K562 (cell line): Measurements from ENCODE around the gene ZNF646. TPM values are rescaled to one million over a fixed set of nuclear protein-coding genes. Genes with fewer than 3 reads are reported as not detected.

Source experiments
- ATAC-seq: fragments of 200-7000 bp; cut with Tn5 transposase; 3 replicates; pipeline ENCODE4 v1.9.1; 2020; ENCODE audit warnings: moderate library complexity
- BruUV-seq: library from RNA; stranded (reverse); fragments of 400-500 nt; replicated peaks from 2 replicates; lab custom pipeline; 2021; lab: Mats Ljungman, UMichigan
- CTCF ChIA-PET: fragments of 300-600 bp; formaldehyde crosslinking; extraction: SDS; loops from one replicate; lab custom pipeline; 2021; ENCODE audit warnings: low intra/inter-chr PET ratio; lab: Yijun Ruan, JAX
- POLR2A ChIA-PET: fragments of 300-600, 350-650 bp; sonication (Branson Sonifier 250); formaldehyde crosslinking; extraction: SDS; loops from one replicate; lab custom pipeline; 2021; ENCODE audit warnings: antibody characterized with exemption, inconsistent platforms; lab: Yijun Ruan, JAX
- DNase-seq, 4 experiments: peaks; one replicate each; pipeline versions ENCODE4 v3.0.0 to v3.0.0-alpha.2; 2011 to 2018; ENCODE audit warnings: low spot score in 3 of 4, mixed read lengths in 3 of 4; ENCODE audit errors: extremely low read depth in 1 of 4
- FAIRE-seq: peaks from 2 replicates; lab custom pipeline; 2011; peaks lifted over from hg19 to GRCh38; lab: Jason Lieb, UNC
- H2AFZ ChIP-seq: 2 replicates; pipeline ENCODE4 v1.6.0; 2011; ENCODE audit warnings: low read depth, low read length, control low read depth, inconsistent platforms
- H3K27ac ChIP-seq: fragments of 200-600 bp; 3 replicates; pipeline ENCODE4 v1.8.0; 2011; ENCODE audit warnings: low read depth, mild to moderate bottlenecking, control low read depth, inconsistent platforms, low read length, moderate library complexity, mixed read lengths; ENCODE audit errors: extremely low read depth
- H3K27me3 ChIP-seq, 2 experiments: fragments of 300-600 bp in 1 of 2; 2 replicates in 1 of 2; 3 replicates in 1 of 2; pipeline versions ENCODE4 v1.6.0 to v1.8.0; 2011; ENCODE audit warnings: inconsistent platforms in 2 of 2, low read length in 2 of 2, mild to moderate bottlenecking in 1 of 2, mixed read lengths in 1 of 2, moderate library complexity in 1 of 2; ENCODE audit not compliant: control insufficient read depth in 2 of 2, insufficient read depth in 2 of 2
- H3K36me3 ChIP-seq: fragments of 300-600 bp; 3 replicates; pipeline ENCODE4 v1.8.0; 2011; ENCODE audit warnings: mild to moderate bottlenecking, low read length, inconsistent platforms; ENCODE audit not compliant: control insufficient read depth, insufficient read depth
- H3K4me1 ChIP-seq, 2 experiments: fragments of 200-600 bp in 1 of 2; replicated peaks in 1 of 2; 2 replicates in 1 of 2; 3 replicates in 1 of 2; pipeline versions ENCODE4 v1.5.1 to v1.8.0; 2011; ENCODE audit warnings: inconsistent platforms in 2 of 2, low read length in 2 of 2, mild to moderate bottlenecking in 1 of 2, mixed read lengths in 1 of 2, moderate library complexity in 1 of 2; ENCODE audit not compliant: control insufficient read depth in 2 of 2, insufficient read depth in 2 of 2
- H3K4me2 ChIP-seq: 2 replicates; pipeline ENCODE4 v1.6.1; 2011; ENCODE audit warnings: low read length, control low read depth, inconsistent platforms, mixed read lengths; ENCODE audit not compliant: insufficient read depth
- H3K4me3 ChIP-seq: fragments of 200-600 bp; sonication (generic), shearing (Covaris generic); 2 replicates; pipeline ENCODE4 v1.5.1; 2016; ENCODE audit warnings: control low read depth, inconsistent platforms
- H3K79me2 ChIP-seq: fragments of 200-600 bp; 3 replicates; pipeline ENCODE4 v1.8.0; 2011; ENCODE audit warnings: low read length, inconsistent platforms; ENCODE audit not compliant: control insufficient read depth, insufficient read depth
- H3K9ac ChIP-seq, 2 experiments: 2 replicates each; pipeline versions ENCODE4 v1.6.0 to v1.6.1; 2011; ENCODE audit warnings: low read depth in 2 of 2, low read length in 2 of 2, control low read depth in 1 of 2, inconsistent platforms in 1 of 2, mild to moderate bottlenecking in 1 of 2, mixed read lengths in 1 of 2; ENCODE audit not compliant: insufficient read depth in 1 of 2
- H3K9me1 ChIP-seq: one replicate; pipeline ENCODE4 v1.6.0; 2011; ENCODE audit warnings: inconsistent platforms, mild to moderate bottlenecking, low read length, moderate library complexity; ENCODE audit not compliant: control insufficient read depth, insufficient read depth
- H3K9me3 ChIP-seq: replicated peaks from 2 replicates; pipeline ENCODE4 v1.5.1; 2011; ENCODE audit warnings: low read depth, low read length, inconsistent platforms; ENCODE audit not compliant: control insufficient read depth, insufficient read depth
- H4K20me1 ChIP-seq: replicated peaks from 2 replicates; pipeline ENCODE4 v1.6.1; 2011; ENCODE audit warnings: low read length, inconsistent platforms, mixed read lengths; ENCODE audit not compliant: control insufficient read depth, insufficient read depth
- RFX1 ChIP-seq: fragments of 450-650 bp; IDR thresholded peaks from 2 replicates; pipeline ENCODE4 v1.6.1; 2016; ENCODE audit warnings: mild to moderate bottlenecking, moderate library complexity
- WGBS: fragments of 100-300 bp; shearing (Covaris generic); methylation state at CpG from one replicate; pipeline ENCODE4 v1.1.6; 2016; ENCODE audit warnings: low coverage, mixed read lengths; ENCODE audit not compliant: insufficient coverage; ENCODE audit errors: missing lambda C conversion rate; 5-methylcytosine and 5-hydroxymethylcytosine counted together
- in situ Hi-C: fragments of 300-500 bp; cut with MboI; formaldehyde crosslinking; loops from 4 replicates; pipeline ENCODE4 v1.15.0; 2018; ENCODE audit warnings: inconsistent platforms, mixed read lengths
- intact Hi-C: fragments of 100-400 bp; cut with micrococcal nuclease; formaldehyde crosslinking; loops from 2 replicates; pipeline ENCODE4 v1.14.2; 2022
- polyA plus RNA-seq, 8 experiments: library from polyadenylated mRNA; depleted of rRNA in 4 of 8; stranded (reverse) in 5 of 8; unstranded in 3 of 8; fragments of >200 nt; fragmentation: Nextera tagmentation in 2 of 8; fragmentation: Illumina TruSeq in 1 of 8; extraction: Ambion mirVana in 2 of 8; extraction: Trizol in 1 of 8; gene quantifications; 2 replicates each; pipeline versions ENCODE4 v1.2.1 to v1.2.3, GENCODE V29; 2011 to 2014; ENCODE audit warnings: inconsistent platforms in 1 of 8, missing spikeins in 1 of 8
- total RNA-seq, 7 experiments: library from RNA; depleted of rRNA in 6 of 7; stranded (reverse); fragments of >200 nt in 6 of 7; fragmentation: Illumina TruSeq in 2 of 7; extraction: Trizol in 2 of 7; gene quantifications; 2 replicates each; pipeline versions ENCODE4 v1.2.1 to v1.2.3, GENCODE V29; 2011 to 2021; ENCODE audit warnings: low replicate concordance in 1 of 7
- TF ChIP-seq, protein P1 (sequence below): fragments of 150-350 bp; conservative IDR thresholded peaks from 2 replicates; pipeline ENCODE4 v1.6.1; 2014; ENCODE audit warnings: low read length

The ZNF646 gene
- total and polyA plus RNA-seq, 9 of the 15 experiments (the other 6 are each of a cell fraction or from before 2014, with no cell fraction given), result 0.08 to 20.6 (median 8.0) TPM

DNA sequence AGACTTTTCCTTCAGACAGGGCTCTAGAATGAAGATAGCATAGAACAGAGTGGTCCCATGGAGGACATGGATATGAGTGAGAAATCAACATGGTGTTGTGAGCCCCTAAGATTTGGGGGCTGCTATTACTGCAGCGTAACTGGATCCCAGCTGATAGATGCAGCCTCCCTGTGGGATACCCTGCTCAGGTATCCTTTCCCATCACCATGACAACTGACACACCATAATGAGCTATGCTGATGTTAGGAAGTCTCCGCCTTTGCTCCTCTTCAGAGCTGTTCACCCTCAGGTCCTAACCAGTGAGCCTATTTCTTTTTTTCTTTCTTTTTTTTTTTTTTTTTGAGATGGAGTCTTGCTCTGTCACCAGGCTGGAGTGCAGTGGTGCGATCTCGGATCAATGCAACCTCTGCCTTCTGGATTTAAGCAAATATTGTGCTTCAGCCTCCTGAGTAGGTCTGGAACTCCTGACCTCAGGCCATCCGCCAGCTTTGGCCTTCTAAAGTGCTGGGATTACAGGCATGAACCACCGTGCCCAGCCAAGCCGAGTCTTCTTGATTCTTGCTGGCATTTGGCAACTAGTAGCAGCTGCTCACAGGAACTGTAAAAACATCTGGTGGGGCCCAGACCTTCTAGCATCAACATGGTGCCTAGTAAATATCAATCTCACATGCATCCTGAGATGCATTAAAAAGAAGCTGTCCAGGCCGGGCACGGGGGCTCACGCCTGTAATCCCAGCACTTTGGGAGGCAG lies 23.8 kb upstream of the ZNF646 start:
- no peaks in the 10 kb centered on the region for H3K36me3 ChIP-seq
- DNase-seq (no peak), FAIRE-seq (no peak), ATAC-seq (no peak; the same call in 2 of the 3 replicates)
- H3K79me2 ChIP-seq, result no peaks in the 10 kb centered on the region
- 18% methylated on average over 10 of the region's 10 CpGs for WGBS
- no peak overlapping the region for H3K4me2 ChIP-seq
- peak overlapping the region in 1 of 2 experiments; percentile 35; a peak in 1 of 4 replicates for H3K9ac ChIP-seq
- ChIA-PET CTCF (no interaction called here), POLR2A (interaction anchor here (0.9 to 1.7 kb wide), 4 partner anchors 10 to 34 kb away, joined by 3 to 10 read pairs (median 4); no protein-coding TSS in a partner anchor)
- no peak overlapping the region for H3K4me3 ChIP-seq
- intact Hi-C loops, result no loop called here
- peaks cover 3 to 8% of the 10 kb centered on the region in 2 experiments; a peak in 3 of 5 replicates for H3K27me3 ChIP-seq
- H3K4me1 ChIP-seq, result peaks cover 0 to 3% of the 10 kb centered on the region in 2 experiments; a peak in 2 of 5 replicates
- in situ Hi-C loops, result no loop called here
- TF ChIP-seq, protein P1, sequence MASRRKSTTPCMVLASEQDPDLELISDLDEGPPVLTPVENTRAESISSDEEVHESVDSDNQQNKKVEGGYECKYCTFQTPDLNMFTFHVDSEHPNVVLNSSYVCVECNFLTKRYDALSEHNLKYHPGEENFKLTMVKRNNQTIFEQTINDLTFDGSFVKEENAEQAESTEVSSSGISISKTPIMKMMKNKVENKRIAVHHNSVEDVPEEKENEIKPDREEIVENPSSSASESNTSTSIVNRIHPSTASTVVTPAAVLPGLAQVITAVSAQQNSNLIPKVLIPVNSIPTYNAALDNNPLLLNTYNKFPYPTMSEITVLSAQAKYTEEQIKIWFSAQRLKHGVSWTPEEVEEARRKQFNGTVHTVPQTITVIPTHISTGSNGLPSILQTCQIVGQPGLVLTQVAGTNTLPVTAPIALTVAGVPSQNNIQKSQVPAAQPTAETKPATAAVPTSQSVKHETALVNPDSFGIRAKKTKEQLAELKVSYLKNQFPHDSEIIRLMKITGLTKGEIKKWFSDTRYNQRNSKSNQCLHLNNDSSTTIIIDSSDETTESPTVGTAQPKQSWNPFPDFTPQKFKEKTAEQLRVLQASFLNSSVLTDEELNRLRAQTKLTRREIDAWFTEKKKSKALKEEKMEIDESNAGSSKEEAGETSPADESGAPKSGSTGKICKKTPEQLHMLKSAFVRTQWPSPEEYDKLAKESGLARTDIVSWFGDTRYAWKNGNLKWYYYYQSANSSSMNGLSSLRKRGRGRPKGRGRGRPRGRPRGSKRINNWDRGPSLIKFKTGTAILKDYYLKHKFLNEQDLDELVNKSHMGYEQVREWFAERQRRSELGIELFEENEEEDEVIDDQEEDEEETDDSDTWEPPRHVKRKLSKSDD, result no peak
- peak; percentile 68 for TF ChIP-seq RFX1
- no TSS peak for BruUV-seq
- no peaks in the 10 kb centered on the region for H3K9me3 ChIP-seq
- H2AFZ ChIP-seq, result no peak overlapping the region
- H4K20me1 ChIP-seq, result no peaks in the 10 kb centered on the region
- H3K27ac ChIP-seq, result no peak overlapping the region
- H3K9me1 ChIP-seq, result no peaks in the 10 kb centered on the region
